OCI-LY7 (cell line): ENCODE measurements around the gene PLEKHA6.

Experiments
- EZH2phosphoT487 ChIP-seq: fragments of 200-600 bp; sonication (generic); IDR thresholded peaks from 2 replicates; pipeline ENCODE4 v1.6.1; 2018; ENCODE audit warnings: low read depth, borderline replicate concordance, mild to moderate bottlenecking, mixed run types, antibody characterized with exemption, low read length, moderate library complexity, mixed read lengths
- TF ChIP-seq, protein P1 (sequence below): fragments of 200-600 bp; sonication (generic); conservative IDR thresholded peaks from 2 replicates; pipeline ENCODE4 v1.5.1; 2014; ENCODE audit warnings: mild to moderate bottlenecking, antibody characterized with exemption, low read length, moderate library complexity, mixed read lengths

DNA sequence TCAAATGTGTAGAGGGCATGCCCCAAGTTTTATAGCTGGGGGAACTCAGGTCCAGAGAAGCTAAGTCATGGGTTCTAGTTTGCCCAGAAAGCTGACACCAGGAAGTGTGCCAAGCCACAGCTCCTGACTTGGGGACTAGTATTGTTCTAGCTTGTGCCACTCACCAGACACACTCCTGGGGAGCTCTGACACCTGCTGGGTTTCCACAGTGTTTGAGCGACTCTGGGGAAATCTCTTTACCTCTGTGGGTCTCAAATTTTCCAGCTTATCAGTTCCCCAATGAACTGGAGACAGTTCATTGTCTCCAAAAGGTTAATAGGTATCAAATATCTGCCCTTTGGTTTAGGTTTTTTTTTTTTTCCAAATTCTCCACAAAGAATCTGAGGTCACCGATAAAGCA, 167.7 kb downstream of the PLEKHA6 start:
- TF ChIP-seq, protein P1, sequence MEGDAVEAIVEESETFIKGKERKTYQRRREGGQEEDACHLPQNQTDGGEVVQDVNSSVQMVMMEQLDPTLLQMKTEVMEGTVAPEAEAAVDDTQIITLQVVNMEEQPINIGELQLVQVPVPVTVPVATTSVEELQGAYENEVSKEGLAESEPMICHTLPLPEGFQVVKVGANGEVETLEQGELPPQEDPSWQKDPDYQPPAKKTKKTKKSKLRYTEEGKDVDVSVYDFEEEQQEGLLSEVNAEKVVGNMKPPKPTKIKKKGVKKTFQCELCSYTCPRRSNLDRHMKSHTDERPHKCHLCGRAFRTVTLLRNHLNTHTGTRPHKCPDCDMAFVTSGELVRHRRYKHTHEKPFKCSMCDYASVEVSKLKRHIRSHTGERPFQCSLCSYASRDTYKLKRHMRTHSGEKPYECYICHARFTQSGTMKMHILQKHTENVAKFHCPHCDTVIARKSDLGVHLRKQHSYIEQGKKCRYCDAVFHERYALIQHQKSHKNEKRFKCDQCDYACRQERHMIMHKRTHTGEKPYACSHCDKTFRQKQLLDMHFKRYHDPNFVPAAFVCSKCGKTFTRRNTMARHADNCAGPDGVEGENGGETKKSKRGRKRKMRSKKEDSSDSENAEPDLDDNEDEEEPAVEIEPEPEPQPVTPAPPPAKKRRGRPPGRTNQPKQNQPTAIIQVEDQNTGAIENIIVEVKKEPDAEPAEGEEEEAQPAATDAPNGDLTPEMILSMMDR, result no peak
- no peak for TF ChIP-seq EZH2phosphoT487
